GM10248 (cell line): ENCODE measurements around the gene RPSA.
"Not testable (repeated sequence)": the region's sequence is repeated elsewhere in the genome, so short reads cannot be mapped to it uniquely, and the experiment has no call there.

Experiments
- CTCF ChIA-PET: fragments of 300-600 bp; sonication (Branson Sonifier 250); formaldehyde crosslinking; extraction: SDS; loops from one replicate; lab custom pipeline; 2021; ENCODE audit warnings: antibody characterized with exemption; lab: Yijun Ruan, JAX
- POLR2A ChIA-PET: fragments of 350-650 bp; sonication (Branson Sonifier 250); formaldehyde crosslinking; extraction: SDS; loops from one replicate; lab custom pipeline; 2020; ENCODE audit warnings: antibody characterized with exemption; lab: Yijun Ruan, JAX
- DNase-seq: peaks from one replicate; pipeline ENCODE4 v3.0.0; 2012; ENCODE audit errors: extremely low spot score
- TF ChIP-seq, protein P1 (sequence below): IDR thresholded peaks from 2 replicates; pipeline ENCODE4 v1.5.1; 2012; ENCODE audit warnings: mild to moderate bottlenecking, low read depth; ENCODE audit errors: extremely low read depth, missing control alignments, control extremely low read depth

RPSA gene

DNA sequence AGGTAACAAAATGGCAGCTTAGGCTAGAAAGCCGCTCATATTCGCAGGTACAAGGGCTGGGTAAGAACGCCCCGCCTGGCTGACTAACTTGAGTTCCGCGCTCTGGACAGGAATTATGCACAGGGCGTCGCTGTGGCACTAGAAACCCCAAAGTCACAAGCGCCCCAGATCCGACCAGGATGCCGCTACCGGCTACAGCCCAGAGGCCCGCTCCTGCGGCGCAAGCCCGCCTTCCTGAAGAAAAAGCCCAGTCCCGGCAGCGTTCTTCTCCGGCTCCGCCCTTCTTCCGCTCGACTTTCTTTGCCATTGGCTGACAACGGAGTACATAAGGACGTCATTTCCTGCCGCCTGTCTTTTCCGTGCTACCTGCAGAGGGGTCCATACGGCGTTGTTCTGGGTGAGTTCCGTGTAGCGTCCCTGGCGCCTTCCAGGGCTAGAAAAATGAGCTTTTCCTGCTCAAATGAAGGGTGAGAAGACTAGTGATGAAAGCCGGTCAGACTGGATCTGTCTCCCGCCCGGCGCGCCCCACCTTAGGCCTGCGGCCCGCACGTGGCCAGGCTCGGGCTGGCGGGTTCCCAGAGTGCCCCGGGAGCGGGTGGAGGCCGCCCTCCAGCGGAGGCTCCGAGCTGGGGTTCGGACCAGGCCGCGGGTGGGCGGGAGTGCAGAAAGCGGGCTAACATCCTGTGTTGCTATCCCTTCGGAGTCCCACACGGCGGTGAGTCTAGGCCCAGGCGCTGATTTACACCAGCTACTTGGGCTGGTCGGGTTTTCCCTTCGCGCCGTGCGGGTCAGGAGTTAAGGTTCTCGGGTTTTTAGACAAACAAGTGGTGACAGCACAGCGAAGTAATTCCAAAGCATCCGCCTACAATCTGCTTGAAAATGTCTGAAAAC, at the start of gene RPSA:
Gene RPSA, plus strand, starts transcription at position 353 of the 891 bp plus-strand sequence. CDS start 934 bp downstream, outside the sequence.
- DNase-seq: peak; percentile 96
- CTCF ChIA-PET: interaction anchor here (0.8 to 4.8 kb wide), 9 partner anchors 10 to 118 kb away, joined by 3 to 20 read pairs (median 5); no protein-coding TSS in a partner anchor
- POLR2A ChIA-PET: interaction anchor here (0.8 to 1.3 kb wide), 6 partner anchors 8 to 1410 kb away, joined by 3 to 6 read pairs (median 4); no protein-coding TSS in a partner anchor
- TF ChIP-seq, protein P1, sequence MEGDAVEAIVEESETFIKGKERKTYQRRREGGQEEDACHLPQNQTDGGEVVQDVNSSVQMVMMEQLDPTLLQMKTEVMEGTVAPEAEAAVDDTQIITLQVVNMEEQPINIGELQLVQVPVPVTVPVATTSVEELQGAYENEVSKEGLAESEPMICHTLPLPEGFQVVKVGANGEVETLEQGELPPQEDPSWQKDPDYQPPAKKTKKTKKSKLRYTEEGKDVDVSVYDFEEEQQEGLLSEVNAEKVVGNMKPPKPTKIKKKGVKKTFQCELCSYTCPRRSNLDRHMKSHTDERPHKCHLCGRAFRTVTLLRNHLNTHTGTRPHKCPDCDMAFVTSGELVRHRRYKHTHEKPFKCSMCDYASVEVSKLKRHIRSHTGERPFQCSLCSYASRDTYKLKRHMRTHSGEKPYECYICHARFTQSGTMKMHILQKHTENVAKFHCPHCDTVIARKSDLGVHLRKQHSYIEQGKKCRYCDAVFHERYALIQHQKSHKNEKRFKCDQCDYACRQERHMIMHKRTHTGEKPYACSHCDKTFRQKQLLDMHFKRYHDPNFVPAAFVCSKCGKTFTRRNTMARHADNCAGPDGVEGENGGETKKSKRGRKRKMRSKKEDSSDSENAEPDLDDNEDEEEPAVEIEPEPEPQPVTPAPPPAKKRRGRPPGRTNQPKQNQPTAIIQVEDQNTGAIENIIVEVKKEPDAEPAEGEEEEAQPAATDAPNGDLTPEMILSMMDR: peak; percentile 56

DNA sequence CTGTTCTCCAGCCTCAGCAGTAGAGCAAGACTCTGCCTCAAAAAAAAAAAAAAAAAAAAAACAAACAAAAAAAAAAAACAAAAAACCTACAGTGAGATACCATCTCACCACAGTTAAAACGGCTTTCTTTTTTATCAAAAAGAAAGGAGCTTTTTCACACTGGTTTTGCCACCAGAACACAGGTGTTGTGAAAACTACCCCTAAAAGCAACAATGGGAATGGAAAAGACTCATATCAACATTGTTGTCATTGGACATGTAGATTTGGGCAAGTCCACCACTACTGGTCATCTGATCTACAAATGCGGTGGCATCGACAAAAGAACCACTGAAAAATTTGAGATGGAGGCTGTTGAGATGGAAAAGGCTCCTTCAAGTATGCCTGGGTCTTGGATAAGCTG, 48.2 kb upstream of the RPSA start:
- POLR2A ChIA-PET: no interaction called here

DNA sequence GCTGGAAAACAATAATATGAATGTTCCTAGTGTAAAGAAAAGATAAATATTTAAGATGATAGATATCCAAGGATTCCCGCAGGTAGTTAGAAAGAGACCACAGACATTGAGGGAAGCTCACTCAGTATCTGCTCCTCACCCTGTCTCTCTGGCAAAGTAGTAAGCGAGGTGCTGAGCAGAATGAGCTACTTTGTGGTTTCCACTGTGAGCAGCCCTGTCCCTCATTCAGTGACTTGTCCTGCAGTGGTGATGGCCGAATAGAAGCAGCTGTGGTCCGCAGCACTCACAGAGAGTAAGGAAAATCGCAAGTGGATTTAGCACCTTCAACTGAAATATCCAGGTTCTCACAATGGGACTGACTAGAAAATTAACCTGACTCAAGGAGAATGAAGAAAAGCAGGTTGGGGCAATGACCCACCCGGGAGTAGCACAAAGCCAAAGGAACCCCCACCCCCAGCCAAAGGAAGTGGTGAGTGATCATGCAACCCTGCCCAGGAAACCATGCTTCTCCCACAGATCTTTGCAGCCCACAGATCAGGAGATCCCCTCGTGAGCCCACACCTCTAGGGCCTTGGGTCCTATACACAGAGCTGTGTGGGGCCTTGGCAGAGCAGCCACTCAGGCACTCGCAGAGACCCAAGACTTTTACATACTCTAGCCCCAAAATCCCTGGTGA, 45.1 kb upstream of the RPSA start:
- DNase-seq: no peak
- POLR2A ChIA-PET: no interaction called here
- TF ChIP-seq, protein P1: no peak
- CTCF ChIA-PET: interaction anchor here (0.6 to 5.4 kb wide), 8 partner anchors 11 to 257 kb away, joined by 3 to 18 read pairs (median 3); no protein-coding TSS in a partner anchor

More for the DNA sequence above, 48.2 kb upstream of the RPSA start:
- TF ChIP-seq, protein P1: no peak
- no peak for DNase-seq
- CTCF ChIA-PET: interaction anchor here (1.2 to 2.0 kb wide), 2 partner anchors 20 to 70 kb away, joined by 3 to 7 read pairs; no protein-coding TSS in a partner anchor

DNA sequence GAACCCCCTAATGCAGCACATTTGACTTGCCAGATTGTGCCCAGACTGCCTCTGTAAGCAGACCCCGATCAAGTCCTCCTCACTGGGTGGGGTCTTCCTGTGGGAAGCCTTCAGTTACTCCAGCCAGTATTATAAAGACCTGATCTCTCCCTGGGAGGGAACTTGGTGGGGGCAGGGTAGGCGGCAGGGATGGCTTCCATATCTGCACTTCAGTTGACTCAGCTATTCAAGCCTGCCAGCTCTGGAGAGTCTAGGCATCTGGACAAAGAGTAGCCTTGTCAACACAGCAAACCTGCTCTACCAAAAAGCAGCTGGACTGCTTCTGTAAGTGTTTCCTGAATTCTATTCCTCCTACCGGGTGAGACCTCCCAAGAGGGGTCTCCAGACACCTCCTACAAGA, 44.3 kb upstream of the RPSA start:
- CTCF ChIA-PET: interaction anchor here (1.0 to 5.4 kb wide), 6 partner anchors 11 to 74 kb away, joined by 3 to 18 read pairs (median 8); no protein-coding TSS in a partner anchor
- POLR2A ChIA-PET: no interaction called here
- TF ChIP-seq, protein P1: no peak
- no peak for DNase-seq

DNA sequence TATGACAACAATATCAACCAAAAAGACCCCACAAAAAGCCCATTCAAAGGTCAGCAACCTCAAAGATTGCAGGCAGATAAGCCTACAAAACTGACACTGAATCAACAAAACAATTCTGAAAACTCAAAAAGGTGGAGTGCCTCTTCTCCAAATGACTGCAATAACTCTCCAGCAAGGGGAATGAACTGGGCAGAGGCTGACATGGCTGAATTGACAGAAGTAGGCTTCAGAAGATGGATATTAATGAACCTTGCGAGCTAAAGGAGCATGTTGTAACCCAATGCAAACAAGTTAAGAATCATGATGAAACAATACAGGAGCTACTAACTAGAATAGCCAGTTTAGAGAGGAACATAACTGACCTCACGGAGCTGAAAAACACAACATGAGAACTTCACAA, 43.7 kb upstream of the RPSA start:
- no peak for DNase-seq
- TF ChIP-seq, protein P1: no peak
- ChIA-PET CTCF (interaction anchor here (1.0 to 5.4 kb wide), 4 partner anchors 15 to 71 kb away, joined by 3 to 18 read pairs (median 11); no protein-coding TSS in a partner anchor), POLR2A (no interaction called here)

DNA sequence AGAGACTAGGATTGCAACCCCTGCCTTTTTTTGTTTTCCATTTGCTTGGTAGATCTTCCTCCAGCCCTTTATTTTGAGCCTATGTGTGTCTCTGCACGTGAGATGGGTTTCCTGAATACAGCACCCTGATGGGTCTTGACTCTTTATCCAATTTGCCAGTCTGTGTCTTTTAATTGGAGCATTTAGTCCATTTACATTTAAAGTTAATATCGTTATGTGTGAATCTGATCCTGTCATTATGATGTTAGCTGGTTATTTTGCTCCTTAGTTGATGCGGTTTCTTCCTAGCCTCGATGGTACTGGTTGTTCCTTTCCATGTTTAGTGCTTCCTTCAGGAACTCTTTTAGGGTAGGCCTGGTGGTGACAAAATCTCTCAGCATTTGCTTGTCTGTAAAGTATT, 36.1 kb upstream of the RPSA start:
- CTCF ChIA-PET, DNase-seq, POLR2A ChIA-PET: not testable (repeated sequence)
